HFF-Myc (cell line): Measurements from ENCODE around the gene MRPL53.
A peak's percentile ranks its signal among the peaks of the same experiment; 100 is the strongest.
"Not testable (repeated sequence)": the region's sequence is repeated elsewhere in the genome, so short reads cannot be mapped to it uniquely, and the experiment has no call there.

Experiments
- DNase-seq: peaks from one replicate; pipeline ENCODE4 v3.0.0-alpha.2; 2011; ENCODE audit warnings: low read depth; ENCODE audit errors: extremely low read depth
- H3K4me3 ChIP-seq: replicated peaks from 2 replicates; pipeline ENCODE4 v1.5.1; 2011; ENCODE audit warnings: low read depth, mild to moderate bottlenecking, control low read depth, low read length
- CTCF ChIP-seq: IDR thresholded peaks from 2 replicates; pipeline ENCODE4 v1.5.1; 2012; ENCODE audit warnings: mild to moderate bottlenecking, low read depth, low read length, control low read depth; ENCODE audit errors: missing control alignments

MRPL53 gene

GRCh38 chr2:74457129-74457548 is 15.3 kb downstream of the MRPL53 start:
- TF ChIP-seq CTCF, result no peak
- DNase-seq, result no peak
- H3K4me3 ChIP-seq, result peak overlapping the region; percentile 92

DNA sequence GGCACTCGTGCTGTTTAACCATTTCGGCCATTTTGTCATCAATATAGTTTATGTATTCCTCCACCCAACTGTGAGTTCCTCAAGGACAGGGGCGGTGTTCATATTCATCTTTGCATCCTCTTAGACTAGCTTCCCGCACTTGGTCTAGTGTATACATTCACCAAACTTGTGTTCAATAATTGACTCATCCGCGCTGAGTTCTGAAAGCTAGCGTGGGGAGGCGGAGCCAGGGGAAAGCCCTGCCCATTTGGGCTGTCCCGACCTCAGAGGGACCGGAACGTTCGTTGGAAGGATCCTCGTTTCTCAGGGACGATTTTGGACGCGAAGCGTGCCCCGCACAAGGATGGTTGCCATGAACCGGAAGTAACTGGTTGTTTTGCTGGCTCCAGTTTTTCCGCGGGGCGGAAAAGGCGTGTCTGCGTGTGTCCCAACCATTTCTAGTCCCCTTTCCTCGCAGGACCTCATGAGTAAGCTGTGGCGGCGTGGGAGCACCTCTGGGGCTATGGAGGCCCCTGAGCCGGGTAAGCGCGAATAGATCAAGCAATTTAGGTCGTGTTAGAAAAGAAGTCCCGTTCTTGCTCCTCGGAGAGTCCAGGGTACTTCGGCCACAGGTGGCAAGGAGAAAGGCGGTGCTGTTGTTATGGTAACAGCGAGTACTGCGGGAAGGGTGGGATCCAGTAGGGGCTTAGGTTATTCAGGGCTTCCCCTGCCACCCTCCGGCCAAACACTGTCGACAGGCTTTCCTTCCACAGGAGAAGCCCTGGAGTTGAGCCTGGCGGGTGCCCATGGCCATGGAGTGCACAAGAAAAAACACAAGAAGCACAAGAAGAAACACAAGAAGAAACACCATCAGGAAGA is 17.6 kb downstream of the MRPL53 start, which contains the start of gene INO80B:
TSS of gene INO80B (plus strand) at position 434 of the 858 bp plus-strand sequence. CDS start at position 464, 30 bp downstream.
- no peak for TF ChIP-seq CTCF
- peak; percentile 97 for DNase-seq
- peak within 1 kb of the TSS; percentile 59 for H3K4me3 ChIP-seq

GRCh38 chr2:74450570-74451190 is 21.8 kb downstream of the MRPL53 start:
- TF ChIP-seq CTCF, result no peak
- DNase-seq, result no peak
- H3K4me3 ChIP-seq, result no peak overlapping the region

DNA sequence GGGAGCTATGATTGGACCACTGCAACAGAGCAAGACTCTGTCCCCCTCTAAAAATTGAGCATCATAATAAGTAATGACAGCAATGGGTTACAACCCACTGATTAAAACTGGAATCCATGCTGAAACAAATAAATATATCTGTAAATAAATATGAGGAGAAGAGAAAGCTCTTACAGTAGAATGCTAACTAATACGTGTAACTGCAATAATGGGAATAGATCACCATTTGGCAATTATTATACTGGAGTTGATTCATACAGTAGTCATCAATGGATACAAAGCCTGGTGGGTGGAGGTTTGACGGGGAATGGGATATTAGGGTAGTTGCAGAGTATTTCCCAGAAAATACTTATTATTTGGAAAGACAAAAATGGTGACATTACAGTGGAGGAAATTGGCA is 23.7 kb downstream of the MRPL53 start:
- no peak overlapping the region for H3K4me3 ChIP-seq
- no peak for TF ChIP-seq CTCF
- DNase-seq, result no peak

DNA sequence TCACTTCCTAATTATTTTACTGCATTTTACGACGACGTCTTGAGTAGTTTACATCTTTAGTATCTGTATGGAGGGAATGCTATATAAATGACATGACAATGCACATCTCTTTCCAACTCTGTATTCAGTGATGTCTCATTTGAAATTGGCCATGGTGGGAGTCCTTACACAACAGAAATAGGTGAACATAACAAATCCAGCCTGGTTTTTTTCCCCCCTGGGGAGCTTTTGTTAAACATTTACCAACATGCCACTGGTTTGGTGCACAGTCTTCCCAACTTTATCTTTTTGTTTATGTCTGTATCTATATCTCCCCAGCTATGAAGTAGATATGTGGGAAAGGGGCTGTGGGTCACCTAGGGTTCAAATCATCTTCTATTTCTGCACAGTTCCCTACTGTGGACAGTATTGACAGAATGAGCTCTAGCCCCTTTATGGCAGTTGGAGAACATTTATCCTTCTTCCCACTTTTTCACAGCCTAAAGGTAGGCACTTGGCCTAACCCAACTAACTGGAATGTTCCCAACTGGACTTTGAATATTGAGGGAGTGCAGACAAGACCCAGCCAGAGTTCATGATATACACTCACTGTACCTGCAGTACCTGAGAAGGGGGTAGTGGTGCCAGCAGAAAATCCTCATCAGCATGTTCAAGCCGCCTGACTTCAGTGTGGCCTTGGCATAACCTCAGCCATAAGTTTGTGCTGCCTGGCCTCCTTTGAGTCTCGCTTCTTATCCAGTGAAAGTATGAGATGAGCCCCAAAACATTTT is 25.1 kb downstream of the MRPL53 start:
- no peak overlapping the region for H3K4me3 ChIP-seq
- no peak for TF ChIP-seq CTCF
- no peak for DNase-seq

GRCh38 chr2:74444498-74445318 is 27.8 kb downstream of the MRPL53 start:
- no peak overlapping the region for H3K4me3 ChIP-seq
- DNase-seq, result no peak
- TF ChIP-seq CTCF, result no peak

DNA sequence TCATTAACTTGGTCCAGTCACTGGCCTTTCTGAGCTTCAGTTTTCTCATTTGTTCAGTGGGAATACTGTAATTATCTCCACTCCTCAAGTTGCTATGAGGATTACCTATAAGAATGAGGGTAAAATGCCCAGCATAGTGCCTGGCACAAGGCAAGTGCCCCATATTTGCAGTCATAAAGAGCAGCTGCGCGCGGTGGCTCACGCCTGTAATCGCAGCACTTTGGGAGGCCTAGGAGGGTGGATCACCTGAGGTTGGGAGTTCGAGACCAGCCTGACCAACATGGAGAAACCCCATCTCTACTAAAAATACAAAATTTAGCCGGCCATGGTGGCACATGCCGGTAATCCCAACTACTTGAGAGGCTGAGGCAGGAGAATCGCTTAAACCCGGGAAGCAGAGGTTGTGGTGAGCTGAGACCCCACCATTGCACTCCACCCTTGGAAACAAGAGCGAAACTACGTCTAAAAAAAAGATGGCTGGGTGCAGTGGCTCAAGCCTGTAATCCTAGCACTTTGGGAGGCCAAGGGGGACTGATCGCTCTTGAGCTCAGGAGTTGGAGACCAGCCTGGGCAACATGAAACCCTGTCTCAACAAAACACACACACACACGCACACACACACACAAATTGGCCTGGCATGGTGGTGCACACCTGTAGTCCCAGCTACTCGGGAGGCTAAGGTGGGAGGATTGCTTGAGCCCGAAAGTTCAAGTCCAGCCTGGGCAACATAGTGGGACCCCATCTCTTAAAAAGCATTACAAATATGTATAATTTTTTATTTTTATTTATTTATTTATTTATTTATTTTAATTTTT is 29.8 kb downstream of the MRPL53 start:
- H3K4me3 ChIP-seq, DNase-seq: not testable (repeated sequence)
